Ovary (tissue), 9 donors: ENCODE results near the gene BRD3. TPM values are rescaled to one million over a fixed set of nuclear protein-coding genes. Genes with fewer than 3 reads are reported as not detected.
A peak's percentile ranks its signal among the peaks of the same experiment; 100 is the strongest.

Source experiments
- DNase-seq, 5 donors: peaks; one replicate each; pipeline ENCODE4 v3.0.0-alpha.2; 2019 to 2020
- H3K27ac ChIP-seq, 2 donors: fragments of 200-600 bp; one replicate each; pipeline versions ENCODE4 v1.5.1 to v1.8.0; 2019 to 2022
- H3K27me3 ChIP-seq: fragments of 200-600 bp; one replicate; pipeline ENCODE4 v1.8.0; 2022
- H3K36me3 ChIP-seq: fragments of 200-600 bp; sonication (generic); one replicate; pipeline ENCODE4 v1.5.1; 2019
- H3K4me1 ChIP-seq: one replicate; pipeline ENCODE4 v1.8.1; 2013; ENCODE audit warnings: mild to moderate bottlenecking, moderate library complexity; ENCODE audit not compliant: insufficient read depth
- H3K4me3 ChIP-seq: fragments of 200-600 bp; sonication (generic); one replicate; pipeline ENCODE4 v1.5.1; 2017
- H3K9me3 ChIP-seq, 2 donors: fragments of 200-600 bp in 1 of 2; sonication (generic) in 1 of 2; one replicate each; pipeline versions ENCODE4 v1.5.1 to v1.8.1; 2013 to 2019; ENCODE audit warnings: mild to moderate bottlenecking in 1 of 2, moderate library complexity in 1 of 2
- CTCF ChIP-seq, 3 donors: fragments of 450-650 bp in 2 of 3; fragments of 200-600 bp in 1 of 3; IDR thresholded peaks; one replicate each; pipeline versions ENCODE4 v1.5.1 to v1.8.0; 2016 to 2022; ENCODE audit warnings: antibody characterized with exemption in 3 of 3, mild to moderate bottlenecking in 1 of 3
- EP300 ChIP-seq: sonication (generic); formaldehyde crosslinking; IDR thresholded peaks from one replicate; pipeline ENCODE4 v1.6.1; 2017; ENCODE audit warnings: antibody characterized with exemption
- POLR2A ChIP-seq: fragments of 450-650 bp; IDR thresholded peaks from one replicate; pipeline ENCODE4 v1.6.1; 2017; ENCODE audit warnings: antibody characterized with exemption, mild to moderate bottlenecking, moderate library complexity
- WGBS, 3 donors: extraction: QIAGEN DNeasy Blood & Tissue Kit in 1 of 3; methylation state at CpG; one replicate each; pipeline versions ENCODE4 v1.1.5 to v1.1.7; 2013 to 2017; 5-methylcytosine and 5-hydroxymethylcytosine counted together
- intact Hi-C, 4 donors: fragments of 100-400 bp; cut with DNase I; formaldehyde crosslinking; loops; one replicate each; pipeline versions ENCODE4 v1.11.0 to v1.15.1; 2022 to 2023
- polyA plus RNA-seq, 2 donors: library from polyadenylated mRNA; stranded (reverse); fragments of 200-250 nt in 1 of 2; fragments of 350-450 nt in 1 of 2; fragmentation: Illumina TruSeq in 1 of 2; extraction: RNeasy Lipid Tissue Mini Kit (QIAGEN cat#74804) in 1 of 2; gene quantifications; one replicate each; pipeline ENCODE4 v1.2.3, GENCODE V29; 2013 to 2014
- total RNA-seq, 7 donors: library from RNA; depleted of rRNA in 2 of 7; stranded (reverse); fragments of >200 nt in 2 of 7; fragmentation: NEBNext Ultra II Directional in 3 of 7; extraction: Animal tissue kit (Norgen Biotek cat#: 25700) in 3 of 7; gene quantifications; one replicate each; pipeline versions ENCODE4 v1.1.0 to v1.2.4, GENCODE V29; 2016 to 2023
- donor health status: DM: no; HTN: no; CAD: no; lungs with moderate emphysema.
- donor health status: DM: no; HTN: no; CAD: no.
- donor health status: Bipolar disorder and iron deficiency.
- donor health status: DM: yes; HTN: yes; CAD: no.
- donor health status: DM: no; HTN: no; CAD: no.
- donor health status: DM: yes; HTN: yes; CAD: no.

Gene BRD3
- total and polyA plus RNA-seq, 9 donors: 14.9 to 52.1 (median 39.2) TPM

GRCh38 chr9:133992780-133993634 is 74.8 kb downstream of the BRD3 start:
- intact Hi-C loops: no loop called here
- no peaks in the 10 kb centered on the region for H3K9me3 ChIP-seq
- peak in 1 of 3 donors; percentile 34 for TF ChIP-seq CTCF (IDR thresholded peaks at IDR 0.05)
- no peak for TF ChIP-seq EP300
- TF ChIP-seq POLR2A: peak; percentile 40
- H3K27me3 ChIP-seq: no peaks in the 10 kb centered on the region
- 0 to 1% (median 1%) methylated on average over 41 to 74 of the region's 74 CpGs for WGBS, 3 donors
- peaks cover 6% of the 10 kb centered on the region for H3K4me1 ChIP-seq
- DNase-seq: peak; percentile 73 to 87 (median 84)
- H3K4me3 ChIP-seq: peak overlapping the region; percentile 66
- no peaks in the 10 kb centered on the region for H3K36me3 ChIP-seq
- H3K27ac ChIP-seq: peak overlapping the region; percentile 68 to 70

GRCh38 chr9:133991964-133992779 is 75.7 kb downstream of the BRD3 start, which contains the start of gene VAV2:
Gene VAV2, minus strand, starts transcription at chr9:133992324. Its CDS starts 46 bp downstream, at chr9:133992278.
- peak; percentile 46 to 69 (median 60) for DNase-seq
- Histone ChIP-seq H3K4me1 (peaks cover 6% of the 10 kb centered on the region), H3K9me3 (no peaks in the 10 kb centered on the region), H3K4me3 (peak within 1 kb of the TSS; percentile 66), H3K27ac (peak within 1 kb of the TSS; percentile 68 to 70), H3K36me3 (no peaks in the 10 kb centered on the region), H3K27me3 (no peaks in the 10 kb centered on the region)
- TF ChIP-seq CTCF (IDR thresholded peaks at IDR 0.05) (peak in 1 of 3 donors; percentile 7), POLR2A (no peak)
- WGBS, 3 donors: 0 to 1% (median 1%) methylated on average over 24 to 124 of the region's 124 CpGs
- intact Hi-C loops: no loop called here

GRCh38 chr9:133991214-133991921 is 76.5 kb downstream of the BRD3 start:
- WGBS, 3 donors: 1 to 2% (median 1%) methylated on average over 34 to 82 of the region's 82 CpGs
- intact Hi-C loops: no loop called here
- peaks cover 6% of the 10 kb centered on the region for H3K4me1 ChIP-seq
- H3K9me3 ChIP-seq: no peaks in the 10 kb centered on the region
- peak in 2 of 5 donors; percentile 44 to 53 for DNase-seq
- no peaks in the 10 kb centered on the region for H3K27me3 ChIP-seq
- H3K27ac ChIP-seq: no peak overlapping the region
- H3K4me3 ChIP-seq: peak overlapping the region; percentile 66
- H3K36me3 ChIP-seq: no peaks in the 10 kb centered on the region
- TF ChIP-seq EP300 (no peak), CTCF (IDR thresholded peaks at IDR 0.05) (no peak), POLR2A (no peak)
